Choroid plexus epithelial cell (primary cell): ENCODE results near the gene COG5.
"Not testable (repeated sequence)": the region's sequence is repeated elsewhere in the genome, so short reads cannot be mapped to it uniquely, and the experiment has no call there.

Source experiments
- DNase-seq: peaks from one replicate; pipeline ENCODE4 v3.0.0-alpha.2; 2010; ENCODE audit warnings: low read depth
- H3K4me3 ChIP-seq: 2 replicates; pipeline ENCODE4 v1.5.1; 2011; ENCODE audit warnings: low read depth, mild to moderate bottlenecking, control low read depth, low read length, moderate library complexity
- CTCF ChIP-seq: conservative IDR thresholded peaks from 2 replicates; pipeline ENCODE4 v1.5.1; 2011; ENCODE audit warnings: low read depth, mild to moderate bottlenecking, control low read depth, inconsistent platforms, low read length, moderate library complexity

Gene COG5

GRCh38 chr7:107262857-107263256 is 300.9 kb downstream of the COG5 start:
- DNase-seq, result peak; percentile 39
- TF ChIP-seq CTCF, result no peak

GRCh38 chr7:107258737-107259136 is 305.0 kb downstream of the COG5 start:
- no peak for DNase-seq
- no peak overlapping the region for H3K4me3 ChIP-seq
- TF ChIP-seq CTCF, result no peak

More at GRCh38 chr7:107262857-107263256, 300.9 kb downstream of the COG5 start:
- no peak overlapping the region for H3K4me3 ChIP-seq

- DNase-seq, result no peak
- H3K4me3 ChIP-seq, result no peak overlapping the region
- no peak for TF ChIP-seq CTCF
Observed at GRCh38 chr7:107255602-107256001, 308.1 kb downstream of the COG5 start.

GRCh38 chr7:107254398-107254985 is 309.2 kb downstream of the COG5 start:
- no peak for DNase-seq
- H3K4me3 ChIP-seq, result no peak overlapping the region
- TF ChIP-seq CTCF, result no peak

- H3K4me3 ChIP-seq, result no peak overlapping the region
- no peak for TF ChIP-seq CTCF
- no peak for DNase-seq
Observed at GRCh38 chr7:107253599-107253998, 310.1 kb downstream of the COG5 start.

GRCh38 chr7:107251963-107252362 is 311.8 kb downstream of the COG5 start:
- DNase-seq, result no peak
- no peak overlapping the region for H3K4me3 ChIP-seq
- TF ChIP-seq CTCF, result no peak

GRCh38 chr7:107248551-107249316 is 315.0 kb downstream of the COG5 start:
- no peak for TF ChIP-seq CTCF
- no peak overlapping the region for H3K4me3 ChIP-seq
- DNase-seq, result no peak

- not testable (repeated sequence) for H3K4me3 ChIP-seq, DNase-seq
Observed at GRCh38 chr7:107246836-107247235, 316.9 kb downstream of the COG5 start.
